ENCODE results near the gene LRRC17. TPM values are rescaled to one million over a fixed set of nuclear protein-coding genes. Genes with fewer than 3 reads are reported as not detected.

Gene LRRC17
- total and polyA plus RNA-seq, 4 donors: 1.1 to 11.3 (median 1.4) TPM

GRCh38 chr7:102888561-102889233 is 24.1 kb upstream of the LRRC17 start:
- H3K27me3 ChIP-seq (ENCODE audit: control insufficient read depth in 4 of 4, insufficient read depth in 4 of 4, low read length in 3 of 4): no peaks in the 10 kb centered on the region
- no peak for TF ChIP-seq FOXA2 (IDR thresholded peaks at IDR 0.05)
- TF ChIP-seq FOXA1 (IDR thresholded peaks at IDR 0.05): no peak
- no peak for TF ChIP-seq RAD21 (IDR thresholded peaks at IDR 0.05)
- no peak for TF ChIP-seq RXRA (IDR thresholded peaks at IDR 0.05)
- no peak for TF ChIP-seq CTCF (IDR thresholded peaks at IDR 0.05; ENCODE audit: low read depth, low read length, missing input control)
- no peaks in the 10 kb centered on the region for H3K9me3 ChIP-seq (ENCODE audit: control insufficient read depth in 4 of 4, low read length in 3 of 4)
- no peak overlapping the region for H3K9ac ChIP-seq (ENCODE audit: low read depth in 1 of 2, low read length in 2 of 2)
- no peak overlapping the region for H3K27ac ChIP-seq (ENCODE audit: low read depth in 1 of 2, low read length in 2 of 2)
- 88% methylated on average over 3 of the region's 3 CpGs for WGBS
- no peaks in the 10 kb centered on the region for H3K36me3 ChIP-seq (ENCODE audit: control insufficient read depth in 4 of 4, insufficient read depth in 3 of 4, low read depth in 1 of 4, low read length in 3 of 4)
- H3K4me3 ChIP-seq (ENCODE audit: low read depth in 1 of 3, low read length in 3 of 3): no peak overlapping the region
- no peak for DNase-seq (ENCODE audit: low spot score)
- H3K4me1 ChIP-seq (ENCODE audit: control insufficient read depth in 4 of 4, insufficient read depth in 4 of 4, low read length in 3 of 4): no peaks in the 10 kb centered on the region

GRCh38 chr7:102889851-102890250 is 22.9 kb upstream of the LRRC17 start:
- TF ChIP-seq RXRA (IDR thresholded peaks at IDR 0.05) (no peak), YY1 (IDR thresholded peaks at IDR 0.05) (no peak), HNF4A (conservative IDR thresholded peaks at IDR 0.05) (no peak), JUND (IDR thresholded peaks at IDR 0.05) (no peak), SP1 (IDR thresholded peaks at IDR 0.05) (no peak), RAD21 (IDR thresholded peaks at IDR 0.05) (no peak), CTCF (IDR thresholded peaks at IDR 0.05; ENCODE audit: low read depth, low read length, missing input control) (no peak), HNF4G (IDR thresholded peaks at IDR 0.05) (no peak), NR2F2 (IDR thresholded peaks at IDR 0.05) (no peak), EGR1 (IDR thresholded peaks at IDR 0.05; ENCODE audit: low read depth in 2 of 2) (no peak), GABPA (IDR thresholded peaks at IDR 0.05 in 1 of 2, conservative IDR thresholded peaks at IDR 0.05 in 1 of 2) (no peak), FOXA2 (IDR thresholded peaks at IDR 0.05) (no peak), FOXA1 (IDR thresholded peaks at IDR 0.05) (no peak), REST (IDR thresholded peaks at IDR 0.05) (no peak), TAF1 (conservative IDR thresholded peaks at IDR 0.05) (no peak), MAX (IDR thresholded peaks at IDR 0.05) (no peak), ATF3 (IDR thresholded peaks at IDR 0.05) (no peak), ZBTB33 (IDR thresholded peaks at IDR 0.05) (no peak)
- no peak for DNase-seq (ENCODE audit: low spot score)
- peak overlapping the region in 1 of 2 donors; percentile 16 for H3K27ac ChIP-seq (ENCODE audit: low read depth in 1 of 2, low read length in 2 of 2)
- WGBS: 75% methylated on average over 2 of the region's 2 CpGs
- no peak overlapping the region for H3K9ac ChIP-seq (ENCODE audit: low read depth in 1 of 2, low read length in 2 of 2)
- H3K4me1 ChIP-seq (ENCODE audit: control insufficient read depth in 4 of 4, insufficient read depth in 4 of 4, low read length in 3 of 4): no peaks in the 10 kb centered on the region
- no peaks in the 10 kb centered on the region for H3K36me3 ChIP-seq (ENCODE audit: control insufficient read depth in 4 of 4, insufficient read depth in 3 of 4, low read depth in 1 of 4, low read length in 3 of 4)
- H3K4me3 ChIP-seq (ENCODE audit: low read depth in 1 of 3, low read length in 3 of 3): no peak overlapping the region
- H3K9me3 ChIP-seq (ENCODE audit: control insufficient read depth in 4 of 4, low read length in 3 of 4): no peaks in the 10 kb centered on the region
- H3K27me3 ChIP-seq (ENCODE audit: control insufficient read depth in 4 of 4, insufficient read depth in 4 of 4, low read length in 3 of 4): no peaks in the 10 kb centered on the region
